ENCODE measurements around the gene BCS1L. TPM values are rescaled to one million over a fixed set of nuclear protein-coding genes. Genes with fewer than 3 reads are reported as not detected.

Gene BCS1L
- total RNA-seq, 1 donor from 2014 or later: 43.9 TPM

Other genes starting within 250 kb of the BCS1L start
- gene VIL1, start 240.6 kb upstream of the BCS1L start, total RNA-seq: not detected
- gene USP37, start 91.3 kb upstream of the BCS1L start, total RNA-seq: 11.8 TPM
- gene CNOT9, start 90.8 kb upstream of the BCS1L start, total RNA-seq: 34.6 TPM
- gene PLCD4, start 51.8 kb upstream of the BCS1L start, total RNA-seq: 5.7 TPM
- 13.8 TPM for gene ZNF142, start 60 bp upstream of the BCS1L start, total RNA-seq
- gene RNF25, start 12.3 kb downstream of the BCS1L start, total RNA-seq: 15.3 TPM
- 12.0 TPM for gene STK36, start 12.4 kb downstream of the BCS1L start, total RNA-seq
- 14.0 TPM for gene TTLL4, start 51.2 kb downstream of the BCS1L start, total RNA-seq
- gene CYP27A1, start 122.5 kb downstream of the BCS1L start, total RNA-seq: 4.9 TPM
- not detected for gene PRKAG3, start 172.1 kb downstream of the BCS1L start, total RNA-seq
- not detected for gene WNT6, start 200.1 kb downstream of the BCS1L start, total RNA-seq
- gene WNT10A, start 221.2 kb downstream of the BCS1L start, total RNA-seq: 3.4 TPM

Data from esophagus mucosa (tissue), 1 donor.